ENCODE data around the gene SIGLEC6. TPM values are rescaled to one million over a fixed set of nuclear protein-coding genes. Genes with fewer than 3 reads are reported as not detected.

SIGLEC6 gene
- total RNA-seq, 1 donor from 2014 or later = not detected

GRCh38 chr19:51472607-51473006 is 58.9 kb downstream of the SIGLEC6 start:
- Mint-ChIP-seq H3K27ac (ENCODE audit: unreplicated experiment) (no peak overlapping the region), H3K36me3 (ENCODE audit: low read depth) (no peaks in the 10 kb centered on the region), H3K9me3 (ENCODE audit: low read depth) (no peaks in the 10 kb centered on the region), H3K4me1 (ENCODE audit: low read depth) (no peaks in the 10 kb centered on the region), H3K4me3 (ENCODE audit: unreplicated experiment) (no peak overlapping the region), H3K27me3 (ENCODE audit: low read depth) (peaks cover 7% of the 10 kb centered on the region)
- TF ChIP-seq CTCF (IDR thresholded peaks at IDR 0.05) = no peak
- DNase-seq (ENCODE audit: low spot score) = no peak

DNA sequence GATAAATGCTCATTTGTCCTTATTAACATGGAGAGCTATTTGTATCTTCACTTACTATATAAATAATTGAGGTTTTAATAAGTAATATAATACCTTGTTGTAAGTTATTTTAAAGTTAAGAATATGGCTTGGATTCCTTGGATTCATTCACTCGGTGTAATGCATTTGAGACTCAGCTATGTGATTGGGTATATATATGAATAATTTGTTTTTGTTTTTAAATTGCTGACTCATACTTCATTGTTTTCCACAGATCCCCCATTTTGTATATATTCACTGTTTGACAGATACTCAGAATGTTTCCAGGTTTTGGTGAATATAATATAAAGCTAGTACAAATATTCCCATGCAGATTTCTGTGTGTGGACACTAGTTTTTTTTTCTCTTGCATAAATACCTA is 59.9 kb downstream of the SIGLEC6 start:
- DNase-seq (ENCODE audit: low spot score) = no peak
- H3K36me3 Mint-ChIP-seq (ENCODE audit: low read depth) = no peaks in the 10 kb centered on the region
- H3K4me1 Mint-ChIP-seq (ENCODE audit: low read depth) = no peaks in the 10 kb centered on the region
- H3K27ac Mint-ChIP-seq (ENCODE audit: unreplicated experiment) = no peak overlapping the region
- no peaks in the 10 kb centered on the region for H3K9me3 Mint-ChIP-seq (ENCODE audit: low read depth)
- no peak overlapping the region for H3K4me3 Mint-ChIP-seq (ENCODE audit: unreplicated experiment)
- H3K27me3 Mint-ChIP-seq (ENCODE audit: low read depth) = peaks cover 8% of the 10 kb centered on the region
- TF ChIP-seq CTCF (IDR thresholded peaks at IDR 0.05) = no peak

GRCh38 chr19:51470966-51471365 is 60.5 kb downstream of the SIGLEC6 start:
- no peaks in the 10 kb centered on the region for H3K9me3 Mint-ChIP-seq (ENCODE audit: low read depth)
- no peak overlapping the region for H3K27ac Mint-ChIP-seq (ENCODE audit: unreplicated experiment)
- no peak for DNase-seq (ENCODE audit: low spot score)
- no peaks in the 10 kb centered on the region for H3K36me3 Mint-ChIP-seq (ENCODE audit: low read depth)
- TF ChIP-seq CTCF (IDR thresholded peaks at IDR 0.05) = no peak
- H3K4me3 Mint-ChIP-seq (ENCODE audit: unreplicated experiment) = no peak overlapping the region
- H3K27me3 Mint-ChIP-seq (ENCODE audit: low read depth) = peaks cover 9% of the 10 kb centered on the region
- H3K4me1 Mint-ChIP-seq (ENCODE audit: low read depth) = no peaks in the 10 kb centered on the region

GRCh38 chr19:51469629-51470028 is 61.8 kb downstream of the SIGLEC6 start:
- peaks cover 12% of the 10 kb centered on the region for H3K27me3 Mint-ChIP-seq (ENCODE audit: low read depth)

GRCh38 chr19:51469162-51469561 is 62.3 kb downstream of the SIGLEC6 start:
- TF ChIP-seq CTCF (IDR thresholded peaks at IDR 0.05) = no peak
- no peak overlapping the region for H3K27ac Mint-ChIP-seq (ENCODE audit: unreplicated experiment)
- H3K4me1 Mint-ChIP-seq (ENCODE audit: low read depth) = no peaks in the 10 kb centered on the region
- no peaks in the 10 kb centered on the region for H3K36me3 Mint-ChIP-seq (ENCODE audit: low read depth)
- peaks cover 12% of the 10 kb centered on the region for H3K27me3 Mint-ChIP-seq (ENCODE audit: low read depth)
- peaks cover 3% of the 10 kb centered on the region for H3K9me3 Mint-ChIP-seq (ENCODE audit: low read depth)
- DNase-seq (ENCODE audit: low spot score) = no peak
- no peak overlapping the region for H3K4me3 Mint-ChIP-seq (ENCODE audit: unreplicated experiment)

More at GRCh38 chr19:51469629-51470028, 61.8 kb downstream of the SIGLEC6 start:
- no peak overlapping the region for H3K27ac Mint-ChIP-seq (ENCODE audit: unreplicated experiment)
- TF ChIP-seq CTCF (IDR thresholded peaks at IDR 0.05) = no peak
- no peak overlapping the region for H3K4me3 Mint-ChIP-seq (ENCODE audit: unreplicated experiment)
- H3K9me3 Mint-ChIP-seq (ENCODE audit: low read depth) = peaks cover 3% of the 10 kb centered on the region
- no peaks in the 10 kb centered on the region for H3K36me3 Mint-ChIP-seq (ENCODE audit: low read depth)
- no peaks in the 10 kb centered on the region for H3K4me1 Mint-ChIP-seq (ENCODE audit: low read depth)
- no peak for DNase-seq (ENCODE audit: low spot score)

Measured in chondrocyte (in vitro differentiated cells).